ENCODE data around the gene S1PR3. TPM values are rescaled to one million over a fixed set of nuclear protein-coding genes. Genes with fewer than 3 reads are reported as not detected.

The S1PR3 gene
- total RNA-seq, 2 experiments from 2014 or later, result 0.47 TPM; not detected in 1

GRCh38 chr9:88978034-88978433 is 13.2 kb upstream of the S1PR3 start:
- no peaks in the 10 kb centered on the region for H3K9me3 ChIP-seq (ENCODE audit: low read length)
- ChIA-PET CTCF (ENCODE audit: unreplicated experiment) (no interaction called here), POLR2A (no interaction called here)
- DNase-seq (ENCODE audit: low spot score), result no peak
- H3K4me1 ChIP-seq (ENCODE audit: insufficient read depth, low read length, poor library complexity, severe bottlenecking), result no peaks in the 10 kb centered on the region
- TF ChIP-seq, protein P1, sequence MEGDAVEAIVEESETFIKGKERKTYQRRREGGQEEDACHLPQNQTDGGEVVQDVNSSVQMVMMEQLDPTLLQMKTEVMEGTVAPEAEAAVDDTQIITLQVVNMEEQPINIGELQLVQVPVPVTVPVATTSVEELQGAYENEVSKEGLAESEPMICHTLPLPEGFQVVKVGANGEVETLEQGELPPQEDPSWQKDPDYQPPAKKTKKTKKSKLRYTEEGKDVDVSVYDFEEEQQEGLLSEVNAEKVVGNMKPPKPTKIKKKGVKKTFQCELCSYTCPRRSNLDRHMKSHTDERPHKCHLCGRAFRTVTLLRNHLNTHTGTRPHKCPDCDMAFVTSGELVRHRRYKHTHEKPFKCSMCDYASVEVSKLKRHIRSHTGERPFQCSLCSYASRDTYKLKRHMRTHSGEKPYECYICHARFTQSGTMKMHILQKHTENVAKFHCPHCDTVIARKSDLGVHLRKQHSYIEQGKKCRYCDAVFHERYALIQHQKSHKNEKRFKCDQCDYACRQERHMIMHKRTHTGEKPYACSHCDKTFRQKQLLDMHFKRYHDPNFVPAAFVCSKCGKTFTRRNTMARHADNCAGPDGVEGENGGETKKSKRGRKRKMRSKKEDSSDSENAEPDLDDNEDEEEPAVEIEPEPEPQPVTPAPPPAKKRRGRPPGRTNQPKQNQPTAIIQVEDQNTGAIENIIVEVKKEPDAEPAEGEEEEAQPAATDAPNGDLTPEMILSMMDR (conservative IDR thresholded peaks at IDR 0.05; ENCODE audit: low read length), result no peak
- H2AFZ ChIP-seq (ENCODE audit: low read length), result no peak overlapping the region
- no peaks in the 10 kb centered on the region for H3K36me3 ChIP-seq (ENCODE audit: insufficient read depth, low read length)
- H3K9me2 ChIP-seq (ENCODE audit: insufficient read depth, low read length), result no peaks in the 10 kb centered on the region
- no peaks in the 10 kb centered on the region for H4K20me1 ChIP-seq (ENCODE audit: insufficient read depth, low read length)
- intact Hi-C loops (cut with micrococcal nuclease; ENCODE audit: unreplicated experiment), result no loop called here
- H3K4me3 ChIP-seq (ENCODE audit: low read depth, low read length, poor library complexity, severe bottlenecking), result no peak overlapping the region
- no peak overlapping the region for H3K27ac ChIP-seq (ENCODE audit: low read depth, low read length, poor library complexity, severe bottlenecking)
- no peak overlapping the region for H3K4me2 ChIP-seq (ENCODE audit: low read length)
- BruUV-seq (replicated peaks), result no TSS peak
- no peaks in the 10 kb centered on the region for H3K79me2 ChIP-seq (ENCODE audit: insufficient read depth, low read depth, low read length)

DNA sequence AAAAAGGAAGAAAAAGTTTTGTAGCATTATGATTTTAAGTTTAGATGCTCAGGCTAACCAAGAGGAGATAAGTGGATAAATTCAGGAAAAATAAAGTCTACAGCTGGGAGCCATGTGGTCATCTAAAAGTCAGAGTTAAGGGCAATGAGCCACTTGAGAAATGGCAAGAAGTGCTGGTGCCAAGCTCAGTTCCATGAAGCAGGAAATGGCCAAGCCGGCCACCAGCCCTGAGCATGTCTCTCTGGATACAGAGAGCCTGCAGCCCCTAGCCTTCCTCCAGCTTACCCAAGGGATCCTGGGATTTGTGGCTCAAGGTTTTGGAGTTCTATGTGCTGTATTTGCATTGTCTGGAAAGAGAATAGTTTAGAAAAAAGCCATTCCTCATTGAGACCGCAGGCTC is 12.2 kb upstream of the S1PR3 start:
- no peak overlapping the region for H3K4me2 ChIP-seq (ENCODE audit: low read length)
- no peak overlapping the region for H3K4me3 ChIP-seq (ENCODE audit: low read depth, low read length, poor library complexity, severe bottlenecking)
- H4K20me1 ChIP-seq (ENCODE audit: insufficient read depth, low read length), result no peaks in the 10 kb centered on the region
- DNase-seq (ENCODE audit: low spot score), result no peak
- intact Hi-C loops (cut with micrococcal nuclease; ENCODE audit: unreplicated experiment), result no loop called here
- H3K9me3 ChIP-seq (ENCODE audit: low read length), result no peaks in the 10 kb centered on the region
- H3K79me2 ChIP-seq (ENCODE audit: insufficient read depth, low read depth, low read length), result no peaks in the 10 kb centered on the region
- no peak overlapping the region for H2AFZ ChIP-seq (ENCODE audit: low read length)
- ChIA-PET POLR2A (no interaction called here), CTCF (ENCODE audit: unreplicated experiment) (no interaction called here)
- BruUV-seq (replicated peaks), result no TSS peak
- no peak overlapping the region for H3K27ac ChIP-seq (ENCODE audit: low read depth, low read length, poor library complexity, severe bottlenecking)
- no peaks in the 10 kb centered on the region for H3K4me1 ChIP-seq (ENCODE audit: insufficient read depth, low read length, poor library complexity, severe bottlenecking)
- H3K36me3 ChIP-seq (ENCODE audit: insufficient read depth, low read length), result no peaks in the 10 kb centered on the region
- H3K9me2 ChIP-seq (ENCODE audit: insufficient read depth, low read length), result no peaks in the 10 kb centered on the region
- TF ChIP-seq EZH2phosphoT487 (IDR thresholded peaks at IDR 0.05; ENCODE audit: borderline replicate concordance, low read depth, low read length), result no peak
- TF ChIP-seq, protein P1 (conservative IDR thresholded peaks at IDR 0.05; ENCODE audit: low read length), result no peak

DNA sequence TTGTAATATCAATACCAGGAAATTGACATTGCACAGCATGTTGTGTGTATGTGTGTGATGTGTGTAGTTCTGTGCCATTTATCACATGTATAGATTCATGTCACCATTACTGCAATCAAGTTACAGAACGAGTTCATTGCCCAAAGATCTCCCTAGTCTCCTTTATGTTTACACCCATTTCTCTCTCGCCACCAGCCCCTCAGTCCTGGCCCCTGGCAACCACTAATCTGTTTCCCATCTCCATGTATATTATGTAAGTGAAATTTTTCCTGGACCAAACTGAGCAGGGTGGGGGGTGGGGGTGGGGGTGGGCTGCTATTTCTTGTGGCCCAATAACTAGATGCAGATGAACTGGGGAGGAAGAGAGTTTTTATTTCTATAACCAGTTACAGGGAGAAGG is 11.5 kb upstream of the S1PR3 start:
- no peak overlapping the region for H3K27ac ChIP-seq (ENCODE audit: low read depth, low read length, poor library complexity, severe bottlenecking)
- H3K9me3 ChIP-seq (ENCODE audit: low read length), result no peaks in the 10 kb centered on the region
- TF ChIP-seq EZH2phosphoT487 (IDR thresholded peaks at IDR 0.05; ENCODE audit: borderline replicate concordance, low read depth, low read length), result no peak
- TF ChIP-seq, protein P1 (conservative IDR thresholded peaks at IDR 0.05; ENCODE audit: low read length), result no peak
- no peaks in the 10 kb centered on the region for H4K20me1 ChIP-seq (ENCODE audit: insufficient read depth, low read length)
- POLR2A ChIA-PET, result no interaction called here
- no peaks in the 10 kb centered on the region for H3K9me2 ChIP-seq (ENCODE audit: insufficient read depth, low read length)
- no peaks in the 10 kb centered on the region for H3K79me2 ChIP-seq (ENCODE audit: insufficient read depth, low read depth, low read length)
- no TSS peak for BruUV-seq (replicated peaks)
- H3K4me2 ChIP-seq (ENCODE audit: low read length), result no peak overlapping the region
- CTCF ChIA-PET (ENCODE audit: unreplicated experiment), result no interaction called here
- DNase-seq (ENCODE audit: low spot score), result no peak
- H2AFZ ChIP-seq (ENCODE audit: low read length), result no peak overlapping the region
- no peaks in the 10 kb centered on the region for H3K4me1 ChIP-seq (ENCODE audit: insufficient read depth, low read length, poor library complexity, severe bottlenecking)
- H3K4me3 ChIP-seq (ENCODE audit: low read depth, low read length, poor library complexity, severe bottlenecking), result no peak overlapping the region
- intact Hi-C loops (cut with micrococcal nuclease; ENCODE audit: unreplicated experiment), result no loop called here
- no peaks in the 10 kb centered on the region for H3K36me3 ChIP-seq (ENCODE audit: insufficient read depth, low read length)

All from OCI-LY7 (cell line).